K562 (cell line): Measurements from ENCODE around the gene ATP2A3. TPM values are rescaled to one million over a fixed set of nuclear protein-coding genes. Genes with fewer than 3 reads are reported as not detected.

Experiments used
- ARID2 ChIP-seq: fragments of 450-650 bp; IDR thresholded peaks from 2 replicates; pipeline ENCODE4 v1.6.1; 2017; ENCODE audit warnings: antibody characterized with exemption, mild to moderate bottlenecking
- CC2D1A ChIP-seq: fragments of 450-650 bp; IDR thresholded peaks from 2 replicates; pipeline ENCODE4 v1.6.1; 2017; ENCODE audit warnings: mild to moderate bottlenecking
- CHD1 ChIP-seq: fragments of 200-600 bp; sonication (generic); IDR thresholded peaks from one replicate; pipeline ENCODE4 v1.6.1; 2012; ENCODE audit warnings: mild to moderate bottlenecking, moderate library complexity, low read length, inconsistent platforms
- DIDO1 ChIP-seq: fragments of 450-650 bp; IDR thresholded peaks from 2 replicates; pipeline ENCODE4 v1.6.1; 2016; ENCODE audit warnings: low read depth, missing biosample characterization, missing genetic modification characterization
- E2F3 ChIP-seq: fragments of 250-450 bp; sonication (Bioruptor Pico); IDR thresholded peaks from 2 replicates; pipeline ENCODE4 v1.4.0; 2020; ENCODE audit warnings: mild to moderate bottlenecking
- EWSR1 ChIP-seq: fragments of 450-650 bp; IDR thresholded peaks from 2 replicates; pipeline ENCODE4 v1.6.1; 2018; ENCODE audit warnings: borderline replicate concordance, mild to moderate bottlenecking, low read depth, moderate library complexity; ENCODE audit not compliant: partially characterized antibody
- GABPB2 ChIP-seq: fragments of 250-450 bp; sonication (Bioruptor Pico); conservative IDR thresholded peaks from 2 replicates; pipeline ENCODE4 v1.5.1; 2021; ENCODE audit warnings: mild to moderate bottlenecking
- GMEB1 ChIP-seq: fragments of 250-450 bp; sonication (Bioruptor Pico); IDR thresholded peaks from 2 replicates; pipeline ENCODE4 v1.4.0; 2020; ENCODE audit warnings: mild to moderate bottlenecking
- PHF20 ChIP-seq: fragments of 450-650 bp; IDR thresholded peaks from 2 replicates; pipeline ENCODE4 v1.6.1; 2018; ENCODE audit not compliant: partially characterized antibody
- PYGO2 ChIP-seq: fragments of 450-650 bp; IDR thresholded peaks from 2 replicates; pipeline ENCODE4 v1.6.1; 2016; ENCODE audit warnings: mild to moderate bottlenecking, missing genetic modification characterization, moderate library complexity, missing compliant biosample characterization
- RBBP5 ChIP-seq: fragments of 200-600 bp; sonication (generic); IDR thresholded peaks from 2 replicates; pipeline ENCODE4 v1.6.1; 2012; ENCODE audit warnings: borderline replicate concordance, mild to moderate bottlenecking, low read length, control low read depth, inconsistent platforms; ENCODE audit not compliant: insufficient read depth, poor library complexity, severe bottlenecking
- TARDBP ChIP-seq: fragments of 450-650 bp; IDR thresholded peaks from 2 replicates; pipeline ENCODE4 v1.6.1; 2016
- TOE1 ChIP-seq, 2 experiments: fragments of 450-650 bp in 1 of 2; sonication (generic) in 1 of 2; formaldehyde crosslinking in 1 of 2; IDR thresholded peaks; 2 replicates each; pipeline versions ENCODE4 v1.7.1 to v1.8.0; 2016 to 2022; ENCODE audit warnings: borderline replicate concordance in 2 of 2, mild to moderate bottlenecking in 2 of 2, antibody characterized with exemption in 1 of 2, inconsistent platforms in 1 of 2, low read depth in 1 of 2, missing genetic modification reagents in 1 of 2, moderate library complexity in 1 of 2
- USF1 ChIP-seq: sonication (generic); formaldehyde crosslinking; IDR thresholded peaks from 2 replicates; pipeline ENCODE4 v1.9.0; 2022; ENCODE audit warnings: mild to moderate bottlenecking, missing genetic modification reagents
- ZBED1 ChIP-seq: IDR thresholded peaks from 2 replicates; pipeline ENCODE4 v1.6.1; 2014
- ZNF133 ChIP-seq: fragments of 250-450 bp; sonication (Bioruptor Pico); IDR thresholded peaks from 2 replicates; pipeline ENCODE4 v1.4.0; 2020; ENCODE audit warnings: mild to moderate bottlenecking
- ZNF197 ChIP-seq: fragments of 200-800 bp; sonication (Bioruptor generic); IDR thresholded peaks from 2 replicates; pipeline ENCODE4 v1.6.1; 2016; ENCODE audit warnings: low read depth, missing genetic modification characterization, missing compliant biosample characterization
- polyA plus RNA-seq, 8 experiments: library from polyadenylated mRNA; depleted of rRNA in 4 of 8; stranded (reverse) in 5 of 8; unstranded in 3 of 8; fragments of >200 nt; fragmentation: Nextera tagmentation in 2 of 8; fragmentation: Illumina TruSeq in 1 of 8; extraction: Ambion mirVana in 2 of 8; extraction: Trizol in 1 of 8; gene quantifications; 2 replicates each; pipeline versions ENCODE4 v1.2.1 to v1.2.3, GENCODE V29; 2011 to 2014; ENCODE audit warnings: inconsistent platforms in 1 of 8, missing spikeins in 1 of 8
- total RNA-seq, 7 experiments: library from RNA; depleted of rRNA in 6 of 7; stranded (reverse); fragments of >200 nt in 6 of 7; fragmentation: Illumina TruSeq in 2 of 7; extraction: Trizol in 2 of 7; gene quantifications; 2 replicates each; pipeline versions ENCODE4 v1.2.1 to v1.2.3, GENCODE V29; 2011 to 2021; ENCODE audit warnings: low replicate concordance in 1 of 7

The ATP2A3 gene
- total and polyA plus RNA-seq, 9 of the 15 experiments (the other 6 are each of a cell fraction or from before 2014, with no cell fraction given), result 0.65 to 103 (median 31.3) TPM

GRCh38 chr17:4004517-4005295 lies 40.5 kb upstream of the ATP2A3 start (continued):
- TF ChIP-seq USF1 (CRISPR knock-in tag), result no peak
- TF ChIP-seq DIDO1 (tag), result no peak
- TF ChIP-seq E2F3 (CRISPR knock-in tag), result peak; percentile 55; the same call in 1 of the 2 replicates
- TF ChIP-seq GMEB1 (CRISPR knock-in tag), result peak; percentile 26; the same call in 1 of the 2 replicates
- TF ChIP-seq GABPB2 (CRISPR knock-in tag), result no peak
- TF ChIP-seq PYGO2 (tag), result no peak
- no peak for TF ChIP-seq EWSR1
- no peak for TF ChIP-seq RBBP5
- TF ChIP-seq ARID2, result peak; percentile 80; the same call in 1 of the 2 replicates
- no peak for TF ChIP-seq TARDBP
- peak; percentile 79; the same call in 1 of the 2 replicates for TF ChIP-seq ZNF197 (CRISPR knock-in tag)
- no peak for TF ChIP-seq CHD1
- TF ChIP-seq TOE1 (IDR thresholded peaks at IDR 0.05; ENCODE audit: borderline replicate concordance), result peak; percentile 30; the same call in 1 of the 2 replicates
- no peak for TF ChIP-seq TOE1 (CRISPR knock-in tag; IDR thresholded peaks at IDR 0.05; ENCODE audit: borderline replicate concordance, low read depth)
- TF ChIP-seq CC2D1A, result no peak
- TF ChIP-seq ZNF133 (CRISPR knock-in tag), result peak; percentile 82; the same call in 1 of the 2 replicates
- TF ChIP-seq PHF20, result peak; percentile 24
- no peak for TF ChIP-seq ZBED1
